ENCODE measurements around the gene G6PC3. TPM values are rescaled to one million over a fixed set of nuclear protein-coding genes. Genes with fewer than 3 reads are reported as not detected.
A peak's percentile ranks its signal among the peaks of the same experiment; 100 is the strongest.

G6PC3 gene
- total and polyA plus RNA-seq, 8 donors, result 9.1 to 54.2 (median 25.3) TPM

GRCh38 chr17:44105483-44105882 is 34.9 kb downstream of the G6PC3 start:
- H3K27ac ChIP-seq, result no peak overlapping the region
- ATAC-seq (no peak), FAIRE-seq (no peak), DNase-seq (peak in 1 of 6 donors; percentile 45)
- no peaks in the 10 kb centered on the region for H3K9me3 ChIP-seq
- TF ChIP-seq CTCF (IDR thresholded peaks at IDR 0.05), result no peak
- H3K36me3 ChIP-seq, result no peaks in the 10 kb centered on the region
- H3K4me1 ChIP-seq, result peaks cover 7 to 20% (median 13%) of the 10 kb centered on the region in 3 donors
- intact Hi-C loops (cut with DNase I), result no loop called here
- H3K27me3 ChIP-seq, result no peaks in the 10 kb centered on the region
- H3K4me3 ChIP-seq, result no peak overlapping the region
- 81 to 85% methylated on average over 3 of the region's 3 CpGs for WGBS, 2 donors

DNA sequence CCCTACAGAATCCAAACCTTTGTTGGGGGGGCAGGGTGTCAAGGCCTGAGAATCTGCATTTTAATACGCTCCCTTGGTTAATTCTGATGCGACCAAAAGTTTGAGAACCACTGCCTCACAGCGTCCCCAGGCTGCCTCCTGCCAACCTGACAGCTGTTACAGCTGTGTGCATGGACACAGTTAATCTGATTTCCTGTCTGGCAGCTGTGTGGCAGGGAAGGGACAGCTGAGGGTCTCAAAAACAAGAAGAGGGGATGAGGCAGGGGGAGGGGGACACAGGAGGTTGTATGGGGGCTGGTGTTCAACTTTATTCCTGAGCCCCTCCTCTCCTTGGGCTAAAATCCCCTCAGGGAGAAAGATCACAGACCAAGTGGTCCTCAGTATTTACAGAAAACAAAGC is 35.4 kb downstream of the G6PC3 start:
- H3K36me3 ChIP-seq, result no peaks in the 10 kb centered on the region
- TF ChIP-seq CTCF (IDR thresholded peaks at IDR 0.05), result no peak
- intact Hi-C loops (cut with DNase I), result no loop called here
- DNase-seq (no peak), ATAC-seq (no peak), FAIRE-seq (no peak)
- H3K27me3 ChIP-seq, result no peaks in the 10 kb centered on the region
- 43 to 44% methylated on average over 3 of the region's 3 CpGs for WGBS, 2 donors
- H3K27ac ChIP-seq, result no peak overlapping the region
- no peaks in the 10 kb centered on the region for H3K9me3 ChIP-seq
- H3K4me3 ChIP-seq, result no peak overlapping the region
- peaks cover 11 to 24% (median 17%) of the 10 kb centered on the region in 3 donors for H3K4me1 ChIP-seq

GRCh38 chr17:44106801-44107200 is 36.3 kb downstream of the G6PC3 start:
- Histone ChIP-seq H3K4me3 (no peak overlapping the region), H3K36me3 (no peaks in the 10 kb centered on the region), H3K27me3 (no peaks in the 10 kb centered on the region), H3K27ac (no peak overlapping the region), H3K4me1 (peaks cover 17 to 32% (median 24%) of the 10 kb centered on the region in 3 donors), H3K9me3 (no peaks in the 10 kb centered on the region)
- intact Hi-C loops (cut with DNase I), result no loop called here
- FAIRE-seq, result no peak
- TF ChIP-seq CTCF (IDR thresholded peaks at IDR 0.05), result no peak
- no peak for DNase-seq
- WGBS, 2 donors, result 78 to 90% methylated on average over 4 of the region's 4 CpGs
- no peak for ATAC-seq

GRCh38 chr17:44108440-44109311 is 38.1 kb downstream of the G6PC3 start:
- H3K27ac ChIP-seq, result peak overlapping the region in 2 of 4 donors; percentile 23 to 76
- FAIRE-seq, result no peak

More at GRCh38 chr17:44108440-44109311, 38.1 kb downstream of the G6PC3 start:
- peaks cover 19 to 40% (median 27%) of the 10 kb centered on the region in 3 donors for H3K4me1 ChIP-seq
- no peaks in the 10 kb centered on the region for H3K9me3 ChIP-seq
- DNase-seq (peak in 3 of 6 donors; percentile 47 to 56 (median 52)), ATAC-seq (peak in 3 of 4 donors; percentile 5 to 61 (median 29))
- H3K27me3 ChIP-seq, result no peaks in the 10 kb centered on the region
- no peak for TF ChIP-seq CTCF (IDR thresholded peaks at IDR 0.05)
- H3K4me3 ChIP-seq, result no peak overlapping the region
- H3K36me3 ChIP-seq, result no peaks in the 10 kb centered on the region
- 53 to 55% methylated on average over 16 of the region's 16 CpGs for WGBS, 2 donors
- intact Hi-C loops (cut with DNase I), result no loop called here
